Vagina (tissue), 2 donors: ENCODE measurements around the gene KRT71. TPM values are rescaled to one million over a fixed set of nuclear protein-coding genes. Genes with fewer than 3 reads are reported as not detected.
A peak's percentile ranks its signal among the peaks of the same experiment; 100 is the strongest.

ENCODE experiments used
- DNase-seq, 2 donors: peaks; one replicate each; pipeline ENCODE4 v3.0.0-alpha.2; 2017; ENCODE audit errors: extremely low spot score in 2 of 2
- H3K27ac ChIP-seq: fragments of 200-600 bp; sonication (generic); one replicate; pipeline ENCODE4 v1.5.1; 2019
- H3K27me3 ChIP-seq: fragments of 200-600 bp; sonication (generic); one replicate; pipeline ENCODE4 v1.5.1; 2019
- H3K36me3 ChIP-seq, 2 donors: fragments of 200-600 bp; sonication (generic); one replicate each; pipeline ENCODE4 v1.5.1; 2017 to 2019
- H3K4me1 ChIP-seq: fragments of 200-600 bp; sonication (generic); one replicate; pipeline ENCODE4 v1.5.1; 2019
- H3K4me3 ChIP-seq, 2 donors: fragments of 200-600 bp; sonication (generic); 1 replicate in 1 of 2; 2 replicates in 1 of 2; pipeline ENCODE4 v1.5.1; 2016 to 2019
- H3K9me3 ChIP-seq: fragments of 200-600 bp; sonication (generic); one replicate; pipeline ENCODE4 v1.5.1; 2019
- POLR2A ChIP-seq, 2 donors: fragments of 450-650 bp; IDR thresholded peaks; one replicate each; pipeline ENCODE4 v1.6.1; 2017; ENCODE audit warnings: antibody characterized with exemption in 2 of 2, mild to moderate bottlenecking in 2 of 2, moderate library complexity in 2 of 2
- POLR2AphosphoS5 ChIP-seq, 2 donors: sonication (generic); formaldehyde crosslinking; IDR thresholded peaks; one replicate each; pipeline ENCODE4 v1.9.0; 2017; ENCODE audit warnings: antibody characterized with exemption in 2 of 2, mild to moderate bottlenecking in 2 of 2, low read depth in 1 of 2; ENCODE audit not compliant: insufficient read depth in 1 of 2
- intact Hi-C: fragments of 100-400 bp; cut with DNase I; formaldehyde crosslinking; loops from one replicate; pipeline ENCODE4 v1.15.1; 2023
- total RNA-seq: library from RNA; depleted of rRNA; stranded (reverse); fragments of >200 nt; gene quantifications from one replicate; pipeline ENCODE4 v1.2.3, GENCODE V29; 2016
- TF ChIP-seq, protein P1 (sequence below), 3 experiments: fragments of 450-650 bp in 2 of 3; fragments of 200-600 bp in 1 of 3; sonication (generic) in 1 of 3; IDR thresholded peaks; one replicate each; pipeline ENCODE4 v1.5.1; 2017 to 2019; ENCODE audit warnings: antibody characterized with exemption in 3 of 3, mild to moderate bottlenecking in 2 of 3, moderate library complexity in 2 of 3

KRT71 gene
- total RNA-seq, 1 donor from 2014 or later, result not detected

DNA sequence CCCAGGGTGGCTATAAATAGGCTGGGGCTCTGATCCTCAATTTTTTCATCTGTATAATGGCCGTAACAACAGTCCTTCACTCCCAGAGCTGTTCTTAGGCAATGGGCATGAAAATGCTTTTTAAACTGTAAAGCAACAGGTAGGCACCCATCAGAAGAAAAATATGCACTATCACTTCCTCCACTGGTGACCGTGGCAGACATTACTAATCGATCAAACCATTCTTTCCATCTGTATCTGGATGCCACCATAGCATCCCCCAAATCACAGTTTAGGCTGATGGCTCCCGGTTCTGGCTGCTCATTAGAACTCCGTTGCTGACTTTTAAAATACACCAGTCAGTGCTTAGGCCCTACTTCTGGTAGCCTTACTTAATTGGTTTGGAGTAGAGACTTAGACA, 11.2 kb downstream of the KRT71 start:
- TF ChIP-seq, protein P1, sequence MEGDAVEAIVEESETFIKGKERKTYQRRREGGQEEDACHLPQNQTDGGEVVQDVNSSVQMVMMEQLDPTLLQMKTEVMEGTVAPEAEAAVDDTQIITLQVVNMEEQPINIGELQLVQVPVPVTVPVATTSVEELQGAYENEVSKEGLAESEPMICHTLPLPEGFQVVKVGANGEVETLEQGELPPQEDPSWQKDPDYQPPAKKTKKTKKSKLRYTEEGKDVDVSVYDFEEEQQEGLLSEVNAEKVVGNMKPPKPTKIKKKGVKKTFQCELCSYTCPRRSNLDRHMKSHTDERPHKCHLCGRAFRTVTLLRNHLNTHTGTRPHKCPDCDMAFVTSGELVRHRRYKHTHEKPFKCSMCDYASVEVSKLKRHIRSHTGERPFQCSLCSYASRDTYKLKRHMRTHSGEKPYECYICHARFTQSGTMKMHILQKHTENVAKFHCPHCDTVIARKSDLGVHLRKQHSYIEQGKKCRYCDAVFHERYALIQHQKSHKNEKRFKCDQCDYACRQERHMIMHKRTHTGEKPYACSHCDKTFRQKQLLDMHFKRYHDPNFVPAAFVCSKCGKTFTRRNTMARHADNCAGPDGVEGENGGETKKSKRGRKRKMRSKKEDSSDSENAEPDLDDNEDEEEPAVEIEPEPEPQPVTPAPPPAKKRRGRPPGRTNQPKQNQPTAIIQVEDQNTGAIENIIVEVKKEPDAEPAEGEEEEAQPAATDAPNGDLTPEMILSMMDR (IDR thresholded peaks at IDR 0.05), result no peak
- TF ChIP-seq POLR2A (IDR thresholded peaks at IDR 0.05) (no peak), POLR2AphosphoS5 (IDR thresholded peaks at IDR 0.05; ENCODE audit: insufficient read depth in 1 of 2, low read depth in 1 of 2) (no peak)
- Histone ChIP-seq H3K27me3 (no peaks in the 10 kb centered on the region), H3K9me3 (no peaks in the 10 kb centered on the region), H3K4me1 (peaks cover 56% of the 10 kb centered on the region), H3K36me3 (no peaks in the 10 kb centered on the region), H3K4me3 (no peak overlapping the region), H3K27ac (no peak overlapping the region)
- no peak for DNase-seq
- intact Hi-C loops, result loop anchor here (5.0 kb wide), 1 partner anchor 874 kb away; no protein-coding TSS in a partner anchor

DNA sequence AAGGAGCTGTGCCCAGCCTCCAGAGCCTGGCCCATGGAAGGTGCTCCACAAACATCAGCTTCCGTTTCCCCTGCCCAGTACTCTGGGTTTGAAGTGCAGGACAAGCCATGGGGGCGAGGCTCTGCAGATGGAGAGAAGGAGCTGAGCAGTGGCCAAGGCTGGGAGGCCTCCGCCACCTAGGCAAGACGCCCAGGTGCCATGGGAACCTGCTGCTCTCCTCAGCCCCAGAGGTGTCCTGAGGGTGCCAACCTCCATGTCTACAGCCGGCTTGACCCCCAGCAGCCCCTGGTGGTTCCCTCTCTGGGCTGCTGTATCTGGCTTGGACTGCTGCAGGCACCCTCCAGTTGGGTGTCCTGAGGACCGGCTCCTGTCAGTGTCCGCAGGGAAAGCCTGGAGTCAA, 12.4 kb downstream of the KRT71 start:
- no peaks in the 10 kb centered on the region for H3K9me3 ChIP-seq
- TF ChIP-seq POLR2AphosphoS5 (IDR thresholded peaks at IDR 0.05; ENCODE audit: insufficient read depth in 1 of 2, low read depth in 1 of 2), result no peak
- TF ChIP-seq POLR2A (IDR thresholded peaks at IDR 0.05), result no peak
- TF ChIP-seq, protein P1 (IDR thresholded peaks at IDR 0.05), result no peak
- no peak overlapping the region for H3K4me3 ChIP-seq
- no peak for DNase-seq
- intact Hi-C loops, result loop anchor here (5.0 kb wide), 1 partner anchor 873 kb away; no protein-coding TSS in a partner anchor
- peak overlapping the region; percentile 80 for H3K27ac ChIP-seq
- peaks cover 56% of the 10 kb centered on the region for H3K4me1 ChIP-seq
- no peaks in the 10 kb centered on the region for H3K27me3 ChIP-seq
- H3K36me3 ChIP-seq, result no peaks in the 10 kb centered on the region

DNA sequence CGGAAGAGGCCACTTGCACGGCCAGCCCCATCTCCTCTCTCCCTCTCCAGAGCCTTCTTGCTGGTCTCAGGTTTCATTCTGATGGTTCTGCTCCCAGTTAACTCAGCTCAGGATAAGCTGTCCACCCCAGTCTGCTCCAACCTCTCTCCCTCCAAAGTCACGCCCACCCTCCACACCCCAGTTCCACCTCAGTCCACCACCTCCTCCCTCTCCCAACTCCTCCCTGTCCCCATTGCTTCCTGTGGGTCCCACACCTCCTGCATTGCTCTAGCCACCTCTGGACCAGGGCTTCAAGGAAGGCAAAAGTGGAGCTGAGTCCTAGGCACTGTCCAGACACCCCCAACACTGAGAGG, 13.1 kb downstream of the KRT71 start:
- H3K4me1 ChIP-seq, result peaks cover 51% of the 10 kb centered on the region
- DNase-seq, result no peak

DNA sequence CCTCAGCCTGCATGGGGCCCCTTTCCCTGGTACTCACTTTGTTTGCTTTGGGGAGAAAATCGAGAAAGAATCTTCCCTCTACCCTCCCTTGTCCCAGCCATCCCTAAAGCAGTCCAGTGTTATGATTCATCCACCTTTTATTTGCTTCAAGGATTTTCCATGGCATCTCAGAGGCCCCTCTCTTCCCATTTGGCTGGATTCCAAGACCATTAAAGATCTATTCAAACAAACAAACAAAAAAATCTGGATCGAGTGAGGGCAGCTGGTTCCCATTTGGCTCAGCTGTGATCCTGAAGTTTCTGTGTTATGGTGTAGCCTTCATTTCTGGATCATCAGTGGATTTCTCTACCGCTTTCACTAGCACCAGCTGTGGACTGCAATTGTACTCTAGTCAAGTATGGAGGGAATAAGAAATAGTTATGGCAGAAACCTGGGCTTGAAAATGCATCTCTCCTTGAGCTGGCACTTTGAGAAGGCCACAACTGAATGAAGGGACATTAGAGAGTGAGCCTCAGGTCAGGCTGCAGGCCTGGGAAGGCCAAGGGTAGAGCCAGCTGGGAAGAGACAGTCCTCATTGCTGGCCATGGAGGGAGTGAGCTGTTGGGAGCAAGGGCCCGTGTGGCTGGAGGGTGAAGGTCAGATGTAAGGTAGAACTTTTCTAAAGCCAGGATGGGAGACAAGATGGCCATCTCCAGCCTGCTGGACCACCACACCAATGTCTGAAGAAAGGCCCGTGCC, 13.7 kb downstream of the KRT71 start:
- no peaks in the 10 kb centered on the region for H3K36me3 ChIP-seq
- H3K27ac ChIP-seq, result peak overlapping the region; percentile 80
- DNase-seq, result no peak
- H3K4me3 ChIP-seq, result no peak overlapping the region
- intact Hi-C loops, result no loop called here
- peaks cover 46% of the 10 kb centered on the region for H3K4me1 ChIP-seq
- TF ChIP-seq POLR2AphosphoS5 (IDR thresholded peaks at IDR 0.05; ENCODE audit: insufficient read depth in 1 of 2, low read depth in 1 of 2), result peak; percentile 13 to 69
- TF ChIP-seq, protein P1 (IDR thresholded peaks at IDR 0.05), result no peak
- no peaks in the 10 kb centered on the region for H3K27me3 ChIP-seq
- no peaks in the 10 kb centered on the region for H3K9me3 ChIP-seq

More for the DNA sequence above, 13.1 kb downstream of the KRT71 start:
- Histone ChIP-seq H3K36me3 (no peaks in the 10 kb centered on the region), H3K9me3 (no peaks in the 10 kb centered on the region), H3K27ac (peak overlapping the region; percentile 80), H3K27me3 (no peaks in the 10 kb centered on the region), H3K4me3 (no peak overlapping the region)
- intact Hi-C loops, result loop anchor here (5.0 kb wide), 1 partner anchor 872 kb away; no protein-coding TSS in a partner anchor
- TF ChIP-seq POLR2A (IDR thresholded peaks at IDR 0.05), result no peak
- TF ChIP-seq, protein P1 (IDR thresholded peaks at IDR 0.05), result no peak
- TF ChIP-seq POLR2AphosphoS5 (IDR thresholded peaks at IDR 0.05; ENCODE audit: insufficient read depth in 1 of 2, low read depth in 1 of 2), result no peak

DNA sequence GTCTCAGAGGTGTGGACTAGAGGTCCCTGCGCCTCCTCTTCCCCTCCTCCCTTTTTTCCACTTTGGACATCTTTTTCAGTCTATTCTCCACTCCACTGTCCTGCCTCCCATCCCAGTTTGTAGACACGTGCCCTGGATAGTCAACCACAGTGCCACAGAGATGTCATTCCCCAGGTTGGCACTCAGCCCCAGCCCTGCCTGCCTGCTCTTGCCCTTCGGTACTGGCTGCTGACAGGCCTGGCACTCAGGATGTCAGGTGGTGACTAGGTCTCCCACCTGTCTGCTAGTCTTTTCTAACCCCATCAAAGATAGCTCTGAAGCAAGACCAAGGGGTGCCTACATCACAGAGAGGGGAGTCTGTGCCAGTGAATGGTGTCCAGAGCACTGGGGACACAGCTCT, 15.8 kb downstream of the KRT71 start:
- Histone ChIP-seq H3K27ac (no peak overlapping the region), H3K36me3 (no peaks in the 10 kb centered on the region), H3K9me3 (no peaks in the 10 kb centered on the region), H3K4me3 (no peak overlapping the region), H3K4me1 (peaks cover 42% of the 10 kb centered on the region), H3K27me3 (no peaks in the 10 kb centered on the region)
- TF ChIP-seq POLR2A (IDR thresholded peaks at IDR 0.05), result no peak
- TF ChIP-seq, protein P1 (IDR thresholded peaks at IDR 0.05), result no peak
- TF ChIP-seq POLR2AphosphoS5 (IDR thresholded peaks at IDR 0.05; ENCODE audit: insufficient read depth in 1 of 2, low read depth in 1 of 2), result no peak
- no peak for DNase-seq
- intact Hi-C loops, result no loop called here
